GM10847 (cell line): ENCODE data around the gene ZBTB16.

Source experiments
- POLR2A ChIP-seq: IDR thresholded peaks from 2 replicates; pipeline ENCODE4 v1.6.1; 2011; ENCODE audit not compliant: insufficient read length; ENCODE audit errors: extremely low read depth

Gene ZBTB16

GRCh38 chr11:114201219-114201618 lies 141.7 kb downstream of the ZBTB16 start:
- no peak for TF ChIP-seq POLR2A

- TF ChIP-seq POLR2A, result no peak
Observed at GRCh38 chr11:114202011-114202609, 142.6 kb downstream of the ZBTB16 start.

GRCh38 chr11:114207096-114207495 lies 147.6 kb downstream of the ZBTB16 start:
- TF ChIP-seq POLR2A, result no peak

- TF ChIP-seq POLR2A, result no peak
Observed at GRCh38 chr11:114208377-114208776, 148.9 kb downstream of the ZBTB16 start.

- no peak for TF ChIP-seq POLR2A
Observed at GRCh38 chr11:114209343-114209742, 149.8 kb downstream of the ZBTB16 start.

GRCh38 chr11:114209904-114210303 lies 150.4 kb downstream of the ZBTB16 start:
- TF ChIP-seq POLR2A, result no peak

GRCh38 chr11:114211444-114212121 lies 152.1 kb downstream of the ZBTB16 start:
- no peak for TF ChIP-seq POLR2A

GRCh38 chr11:114213622-114214021 lies 154.1 kb downstream of the ZBTB16 start:
- no peak for TF ChIP-seq POLR2A

- no peak for TF ChIP-seq POLR2A
Observed at GRCh38 chr11:114215428-114215827, 155.9 kb downstream of the ZBTB16 start.

- TF ChIP-seq POLR2A, result no peak
Observed at GRCh38 chr11:114215871-114216795, 156.6 kb downstream of the ZBTB16 start.

GRCh38 chr11:114216796-114217180 lies 157.3 kb downstream of the ZBTB16 start:
- TF ChIP-seq POLR2A, result no peak

GRCh38 chr11:114218508-114218907 lies 159.0 kb downstream of the ZBTB16 start:
- TF ChIP-seq POLR2A, result no peak

GRCh38 chr11:114219559-114220349 lies 160.2 kb downstream of the ZBTB16 start:
- no peak for TF ChIP-seq POLR2A

- TF ChIP-seq POLR2A, result no peak
Observed at GRCh38 chr11:114221037-114221436, 161.5 kb downstream of the ZBTB16 start.

- no peak for TF ChIP-seq POLR2A
Observed at GRCh38 chr11:114225661-114226060, 166.2 kb downstream of the ZBTB16 start.
